NB4 (cell line): ENCODE results near the gene BCAM.

Experiments used
- MYC ChIP-seq: IDR thresholded peaks from 2 replicates; pipeline ENCODE4 v1.6.1; 2011; ENCODE audit warnings: low read depth, low read length
- TF ChIP-seq, protein P1 (sequence below): IDR thresholded peaks from one replicate; pipeline ENCODE4 v1.5.1; 2012; ENCODE audit warnings: low read depth, low read length

- TF ChIP-seq, protein P1, sequence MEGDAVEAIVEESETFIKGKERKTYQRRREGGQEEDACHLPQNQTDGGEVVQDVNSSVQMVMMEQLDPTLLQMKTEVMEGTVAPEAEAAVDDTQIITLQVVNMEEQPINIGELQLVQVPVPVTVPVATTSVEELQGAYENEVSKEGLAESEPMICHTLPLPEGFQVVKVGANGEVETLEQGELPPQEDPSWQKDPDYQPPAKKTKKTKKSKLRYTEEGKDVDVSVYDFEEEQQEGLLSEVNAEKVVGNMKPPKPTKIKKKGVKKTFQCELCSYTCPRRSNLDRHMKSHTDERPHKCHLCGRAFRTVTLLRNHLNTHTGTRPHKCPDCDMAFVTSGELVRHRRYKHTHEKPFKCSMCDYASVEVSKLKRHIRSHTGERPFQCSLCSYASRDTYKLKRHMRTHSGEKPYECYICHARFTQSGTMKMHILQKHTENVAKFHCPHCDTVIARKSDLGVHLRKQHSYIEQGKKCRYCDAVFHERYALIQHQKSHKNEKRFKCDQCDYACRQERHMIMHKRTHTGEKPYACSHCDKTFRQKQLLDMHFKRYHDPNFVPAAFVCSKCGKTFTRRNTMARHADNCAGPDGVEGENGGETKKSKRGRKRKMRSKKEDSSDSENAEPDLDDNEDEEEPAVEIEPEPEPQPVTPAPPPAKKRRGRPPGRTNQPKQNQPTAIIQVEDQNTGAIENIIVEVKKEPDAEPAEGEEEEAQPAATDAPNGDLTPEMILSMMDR: peak; percentile 45
- TF ChIP-seq MYC: no peak
Observed at GRCh38 chr19:44770550-44771257, 38.2 kb upstream of the BCAM start.
